ENCODE results near the gene FAM89B. TPM values are rescaled to one million over a fixed set of nuclear protein-coding genes. Genes with fewer than 3 reads are reported as not detected.

FAM89B gene
- total and polyA plus RNA-seq, 2 of the 8 experiments (the other 6 are each of a cell fraction or from before 2014, with no cell fraction given) = 15.8 to 32.4 TPM

DNA sequence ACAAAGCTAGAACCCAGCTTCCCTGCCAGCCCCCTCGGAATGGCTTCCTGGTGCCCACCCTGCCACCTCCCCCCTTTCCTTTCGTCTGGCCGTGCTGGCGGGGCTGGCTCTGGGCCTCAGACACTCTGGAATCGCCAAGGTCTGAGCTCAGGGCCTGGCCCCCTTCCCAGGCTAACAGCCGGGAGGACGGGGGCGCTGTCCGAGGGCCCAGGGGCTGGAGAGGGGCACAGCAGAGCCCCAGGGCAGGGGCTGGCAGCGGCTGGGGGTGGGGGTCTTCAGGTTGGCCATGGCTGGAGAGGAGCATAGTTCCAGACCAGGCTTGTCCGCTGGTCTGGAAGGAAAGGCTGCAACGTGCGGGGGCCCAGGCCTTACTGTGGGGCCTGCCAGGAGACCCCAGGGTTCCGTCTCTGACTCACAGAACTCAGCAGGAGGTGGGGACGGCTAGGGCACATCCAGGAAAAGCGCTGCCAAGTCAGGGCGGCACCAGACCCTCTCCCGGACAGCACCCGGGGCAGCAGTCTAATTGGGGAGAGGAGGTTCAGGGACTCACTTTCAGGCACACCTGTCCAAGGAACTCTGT is 13.3 kb upstream of the FAM89B start (continued):
- TF ChIP-seq, protein P1, sequence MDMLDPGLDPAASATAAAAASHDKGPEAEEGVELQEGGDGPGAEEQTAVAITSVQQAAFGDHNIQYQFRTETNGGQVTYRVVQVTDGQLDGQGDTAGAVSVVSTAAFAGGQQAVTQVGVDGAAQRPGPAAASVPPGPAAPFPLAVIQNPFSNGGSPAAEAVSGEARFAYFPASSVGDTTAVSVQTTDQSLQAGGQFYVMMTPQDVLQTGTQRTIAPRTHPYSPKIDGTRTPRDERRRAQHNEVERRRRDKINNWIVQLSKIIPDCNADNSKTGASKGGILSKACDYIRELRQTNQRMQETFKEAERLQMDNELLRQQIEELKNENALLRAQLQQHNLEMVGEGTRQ (IDR thresholded peaks at IDR 0.05; ENCODE audit: low read length) = no peak
- TF ChIP-seq POLR2A (IDR thresholded peaks at IDR 0.05; ENCODE audit: control extremely low read depth in 1 of 2, low read depth in 2 of 2, low read length in 2 of 2) (no peak), NANOG (IDR thresholded peaks at IDR 0.05; ENCODE audit: insufficient read depth, low read depth, low read length, poor library complexity, severe bottlenecking) (no peak), HDAC2 (IDR thresholded peaks at IDR 0.05; ENCODE audit: borderline replicate concordance in 1 of 2, low read depth in 2 of 2, low read length in 2 of 2) (no peak), SP2 (IDR thresholded peaks at IDR 0.05; ENCODE audit: low read length) (no peak)

All from H1 (cell line).